NB4 (cell line): Measurements from ENCODE around the gene SENP6.
A peak's percentile ranks its signal among the peaks of the same experiment; 100 is the strongest.
"Not testable (repeated sequence)": the region's sequence is repeated elsewhere in the genome, so short reads cannot be mapped to it uniquely, and the experiment has no call there.

Source experiments
- DNase-seq: peaks from one replicate; pipeline ENCODE4 v3.0.0; 2010; ENCODE audit warnings: low read depth
- H3K4me3 ChIP-seq: one replicate; pipeline ENCODE4 v1.5.1; 2011; ENCODE audit warnings: mild to moderate bottlenecking, low read depth, low read length, moderate library complexity
- CTCF ChIP-seq: IDR thresholded peaks from one replicate; pipeline ENCODE4 v1.5.1; 2012; ENCODE audit warnings: low read depth, low read length
- MAX ChIP-seq: IDR thresholded peaks from 2 replicates; pipeline ENCODE4 v1.6.1; 2011; ENCODE audit warnings: low read depth, low read length
- MYC ChIP-seq: IDR thresholded peaks from 2 replicates; pipeline ENCODE4 v1.6.1; 2011; ENCODE audit warnings: low read depth, low read length
- POLR2A ChIP-seq: IDR thresholded peaks from 2 replicates; pipeline ENCODE4 v1.6.1; 2011; ENCODE audit warnings: mild to moderate bottlenecking; ENCODE audit not compliant: insufficient read length; ENCODE audit errors: extremely low read depth

SENP6 gene

GRCh38 chr6:75689576-75689975 lies 87.9 kb downstream of the SENP6 start:
- no peak overlapping the region for H3K4me3 ChIP-seq
- no peak for TF ChIP-seq MAX
- no peak for TF ChIP-seq MYC
- TF ChIP-seq POLR2A: no peak
- TF ChIP-seq CTCF: no peak
- no peak for DNase-seq

- TF ChIP-seq MAX (no peak), MYC (no peak), CTCF (no peak), POLR2A (no peak)
- DNase-seq: peak; percentile 56
- H3K4me3 ChIP-seq: no peak overlapping the region
Observed at GRCh38 chr6:75691012-75691411, 89.3 kb downstream of the SENP6 start.

GRCh38 chr6:75693534-75693933 lies 91.9 kb downstream of the SENP6 start:
- TF ChIP-seq POLR2A (no peak), MAX (no peak), MYC (no peak), CTCF (peak; percentile 10)
- no peak overlapping the region for H3K4me3 ChIP-seq
- DNase-seq: peak; percentile 27

GRCh38 chr6:75694406-75694805 lies 92.7 kb downstream of the SENP6 start:
- no peak overlapping the region for H3K4me3 ChIP-seq
- no peak for TF ChIP-seq CTCF
- TF ChIP-seq MYC: no peak
- no peak for TF ChIP-seq POLR2A
- TF ChIP-seq MAX: no peak
- no peak for DNase-seq

GRCh38 chr6:75708334-75708733 lies 106.7 kb downstream of the SENP6 start:
- not testable (repeated sequence) for H3K4me3 ChIP-seq, DNase-seq

- no peak overlapping the region for H3K4me3 ChIP-seq
- TF ChIP-seq CTCF: no peak
- no peak for TF ChIP-seq POLR2A
- TF ChIP-seq MYC: no peak
- no peak for DNase-seq
Observed at GRCh38 chr6:75711173-75711572, 109.5 kb downstream of the SENP6 start.

- no peak for TF ChIP-seq CTCF
- TF ChIP-seq MAX: no peak
- TF ChIP-seq POLR2A: no peak
- TF ChIP-seq MYC: no peak
- DNase-seq: no peak
- H3K4me3 ChIP-seq: no peak overlapping the region
Observed at GRCh38 chr6:75719133-75719532, 117.5 kb downstream of the SENP6 start.
